DOHH2 (cell line): ENCODE measurements around the gene SPIRE2.

Experiments
- H3F3A ChIP-seq: fragments of 200-600 bp; sonication (generic), shearing (Covaris generic); 2 replicates; pipeline ENCODE4 v1.6.0; 2016; ENCODE audit warnings: antibody characterized with exemption, mild to moderate bottlenecking; ENCODE audit not compliant: control insufficient read depth, insufficient read depth
- H3K27ac ChIP-seq: fragments of 200-600 bp; sonication (generic); 2 replicates; pipeline ENCODE4 v1.5.1; 2014; ENCODE audit warnings: low read depth, mild to moderate bottlenecking, low read length, moderate library complexity
- H3K27me3 ChIP-seq: fragments of 200-600 bp; sonication (generic); 2 replicates; pipeline ENCODE4 v1.6.1; 2014; ENCODE audit warnings: mild to moderate bottlenecking, low read length, mixed read lengths; ENCODE audit not compliant: control insufficient read depth
- H3K36me3 ChIP-seq: fragments of 200-600 bp; sonication (generic); 2 replicates; pipeline ENCODE4 v1.6.1; 2014; ENCODE audit warnings: mild to moderate bottlenecking, low read length, moderate library complexity, mixed read lengths; ENCODE audit not compliant: control insufficient read depth
- H3K4me1 ChIP-seq: fragments of 200-600 bp; sonication (generic); 2 replicates; pipeline ENCODE4 v1.6.1; 2014; ENCODE audit warnings: mild to moderate bottlenecking, low read length, mixed read lengths; ENCODE audit not compliant: control insufficient read depth
- H3K4me2 ChIP-seq: fragments of 200-600 bp; sonication (generic); 2 replicates; pipeline ENCODE4 v1.6.0; 2014; ENCODE audit warnings: mild to moderate bottlenecking, low read length, moderate library complexity
- H3K4me3 ChIP-seq: fragments of 200-600 bp; sonication (generic); 2 replicates; pipeline ENCODE4 v1.5.1; 2014; ENCODE audit warnings: mild to moderate bottlenecking, low read length, mixed read lengths
- H3K79me2 ChIP-seq: fragments of 200-600 bp; sonication (generic); 2 replicates; pipeline ENCODE4 v1.6.1; 2014; ENCODE audit warnings: mild to moderate bottlenecking, low read length, mixed read lengths; ENCODE audit not compliant: control insufficient read depth
- H3K9me2 ChIP-seq: fragments of 200-600 bp; sonication (generic); replicated peaks from 2 replicates; pipeline ENCODE4 v1.6.1; 2014; ENCODE audit warnings: mild to moderate bottlenecking, low read length, mixed read lengths; ENCODE audit not compliant: control insufficient read depth
- H3K9me3 ChIP-seq: fragments of 200-600 bp; sonication (generic); 2 replicates; pipeline ENCODE4 v1.6.1; 2014; ENCODE audit warnings: antibody characterized with exemption, low read length, mixed read lengths; ENCODE audit not compliant: control insufficient read depth, insufficient read depth
- H4K20me1 ChIP-seq: fragments of 200-600 bp; sonication (generic); 2 replicates; pipeline ENCODE4 v1.6.0; 2014; ENCODE audit warnings: low read depth, mild to moderate bottlenecking, antibody characterized with exemption, low read length, moderate library complexity; ENCODE audit not compliant: control insufficient read depth, insufficient read depth
- EZH2phosphoT487 ChIP-seq: fragments of 200-600 bp; sonication (generic); IDR thresholded peaks from 2 replicates; pipeline ENCODE4 v1.6.1; 2017; ENCODE audit warnings: borderline replicate concordance, mild to moderate bottlenecking, antibody characterized with exemption, low read length, moderate library complexity, mixed read lengths
- TF ChIP-seq, protein P1 (sequence below): fragments of 200-600 bp; sonication (generic); IDR thresholded peaks from one replicate; pipeline ENCODE4 v1.5.1; 2014; ENCODE audit warnings: antibody characterized with exemption, mild to moderate bottlenecking, low read depth, low read length; ENCODE audit not compliant: poor library complexity, severe bottlenecking

SPIRE2 gene

DNA sequence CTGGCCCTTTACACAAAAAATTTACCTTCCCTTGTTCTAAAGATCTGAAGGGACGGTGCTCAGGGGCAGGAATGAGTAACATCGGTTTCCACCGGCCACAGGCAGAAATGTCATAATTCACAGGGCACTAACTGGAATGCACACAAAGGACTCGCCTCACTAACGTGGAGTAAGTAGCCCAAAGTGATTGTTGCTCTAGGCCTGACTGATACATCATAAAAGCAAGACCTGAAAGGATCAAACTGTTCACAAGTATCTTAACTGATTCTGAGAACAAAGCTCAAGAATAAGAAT lies 36.2 kb downstream of the SPIRE2 start:
- peaks cover 10% of the 10 kb centered on the region for H3K9me3 ChIP-seq
- H3K27me3 ChIP-seq = no peaks in the 10 kb centered on the region
- H3K36me3 ChIP-seq = peaks cover 8% of the 10 kb centered on the region
- H3F3A ChIP-seq = peaks cover 5% of the 10 kb centered on the region; the same call in 1 of the 2 replicates
- H3K9me2 ChIP-seq = no peaks in the 10 kb centered on the region
- no peaks in the 10 kb centered on the region for H3K79me2 ChIP-seq
- H3K27ac ChIP-seq = no peak overlapping the region
- no peak overlapping the region for H3K4me3 ChIP-seq
- TF ChIP-seq, protein P1, sequence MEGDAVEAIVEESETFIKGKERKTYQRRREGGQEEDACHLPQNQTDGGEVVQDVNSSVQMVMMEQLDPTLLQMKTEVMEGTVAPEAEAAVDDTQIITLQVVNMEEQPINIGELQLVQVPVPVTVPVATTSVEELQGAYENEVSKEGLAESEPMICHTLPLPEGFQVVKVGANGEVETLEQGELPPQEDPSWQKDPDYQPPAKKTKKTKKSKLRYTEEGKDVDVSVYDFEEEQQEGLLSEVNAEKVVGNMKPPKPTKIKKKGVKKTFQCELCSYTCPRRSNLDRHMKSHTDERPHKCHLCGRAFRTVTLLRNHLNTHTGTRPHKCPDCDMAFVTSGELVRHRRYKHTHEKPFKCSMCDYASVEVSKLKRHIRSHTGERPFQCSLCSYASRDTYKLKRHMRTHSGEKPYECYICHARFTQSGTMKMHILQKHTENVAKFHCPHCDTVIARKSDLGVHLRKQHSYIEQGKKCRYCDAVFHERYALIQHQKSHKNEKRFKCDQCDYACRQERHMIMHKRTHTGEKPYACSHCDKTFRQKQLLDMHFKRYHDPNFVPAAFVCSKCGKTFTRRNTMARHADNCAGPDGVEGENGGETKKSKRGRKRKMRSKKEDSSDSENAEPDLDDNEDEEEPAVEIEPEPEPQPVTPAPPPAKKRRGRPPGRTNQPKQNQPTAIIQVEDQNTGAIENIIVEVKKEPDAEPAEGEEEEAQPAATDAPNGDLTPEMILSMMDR = no peak
- TF ChIP-seq EZH2phosphoT487 = no peak
- 0 out of 2 replicates have a peak, but pooled peaks cover 3% of the 10 kb centered on the region for H4K20me1 ChIP-seq
- peak overlapping the region; percentile 27 for H3K4me2 ChIP-seq
- H3K4me1 ChIP-seq = peaks cover 27% of the 10 kb centered on the region

DNA sequence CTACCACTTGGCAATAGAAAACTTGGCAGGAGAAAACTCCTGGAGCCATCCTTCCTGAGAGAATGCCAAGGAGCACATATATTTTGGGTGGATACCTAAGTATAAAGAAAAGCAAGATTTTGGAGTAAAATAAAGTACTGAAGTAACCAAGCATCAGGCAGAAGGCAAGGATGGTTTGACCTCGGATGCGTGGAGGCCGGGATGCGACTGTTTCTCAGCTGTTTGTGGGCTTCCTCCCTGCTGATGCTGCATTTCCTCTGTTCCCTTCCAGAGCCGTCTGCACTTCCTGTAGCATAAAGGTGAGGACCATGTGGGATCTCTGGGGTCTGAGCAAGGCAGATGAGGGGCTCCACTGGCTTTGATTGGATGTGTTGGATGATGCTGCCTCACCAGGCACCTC lies 39.6 kb downstream of the SPIRE2 start:
- no peaks in the 10 kb centered on the region for H4K20me1 ChIP-seq
- no peak for TF ChIP-seq EZH2phosphoT487
- TF ChIP-seq, protein P1 = no peak
- H3K79me2 ChIP-seq = peaks cover 6% of the 10 kb centered on the region
- H3K9me2 ChIP-seq = no peaks in the 10 kb centered on the region
- H3K27me3 ChIP-seq = no peaks in the 10 kb centered on the region
- peaks cover 8% of the 10 kb centered on the region for H3K36me3 ChIP-seq
- no peak overlapping the region for H3K4me2 ChIP-seq
- peaks cover 10% of the 10 kb centered on the region for H3K9me3 ChIP-seq
- peaks cover 5% of the 10 kb centered on the region; the same call in 1 of the 2 replicates for H3F3A ChIP-seq
- no peak overlapping the region for H3K27ac ChIP-seq
- no peak overlapping the region for H3K4me3 ChIP-seq
- H3K4me1 ChIP-seq = peaks cover 28% of the 10 kb centered on the region

DNA sequence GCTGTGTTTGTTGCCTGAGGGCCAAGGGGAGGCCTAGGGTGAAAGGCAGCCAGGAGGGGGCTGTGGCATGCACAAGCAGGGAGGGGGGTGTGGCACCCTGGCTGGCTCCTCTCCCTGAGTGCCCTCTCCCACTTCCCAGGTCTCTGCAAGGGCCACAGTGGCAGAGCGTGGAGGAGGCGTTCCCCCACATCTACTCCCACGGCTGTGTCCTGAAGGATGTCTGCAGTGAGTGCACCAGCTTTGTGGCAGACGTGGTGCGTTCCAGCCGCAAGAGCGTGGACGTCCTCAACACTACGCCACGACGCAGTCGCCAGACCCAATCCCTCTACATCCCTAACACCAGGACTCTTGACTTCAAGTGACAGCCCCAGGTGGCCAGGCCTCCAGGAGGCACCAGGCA lies 41.6 kb downstream of the SPIRE2 start:
- H3K27ac ChIP-seq = no peak overlapping the region
- peaks cover 17% of the 10 kb centered on the region for H3K36me3 ChIP-seq
- TF ChIP-seq EZH2phosphoT487 = no peak
- TF ChIP-seq, protein P1 = no peak
- peaks cover 19% of the 10 kb centered on the region for H3K4me1 ChIP-seq
- no peak overlapping the region for H3K4me2 ChIP-seq
- H3F3A ChIP-seq = no peaks in the 10 kb centered on the region
- no peaks in the 10 kb centered on the region; the same call in 1 of the 2 replicates for H4K20me1 ChIP-seq
- H3K4me3 ChIP-seq = no peak overlapping the region
- no peaks in the 10 kb centered on the region for H3K27me3 ChIP-seq
- peaks cover 14% of the 10 kb centered on the region for H3K9me3 ChIP-seq
- peaks cover 18% of the 10 kb centered on the region for H3K79me2 ChIP-seq
- no peaks in the 10 kb centered on the region for H3K9me2 ChIP-seq

DNA sequence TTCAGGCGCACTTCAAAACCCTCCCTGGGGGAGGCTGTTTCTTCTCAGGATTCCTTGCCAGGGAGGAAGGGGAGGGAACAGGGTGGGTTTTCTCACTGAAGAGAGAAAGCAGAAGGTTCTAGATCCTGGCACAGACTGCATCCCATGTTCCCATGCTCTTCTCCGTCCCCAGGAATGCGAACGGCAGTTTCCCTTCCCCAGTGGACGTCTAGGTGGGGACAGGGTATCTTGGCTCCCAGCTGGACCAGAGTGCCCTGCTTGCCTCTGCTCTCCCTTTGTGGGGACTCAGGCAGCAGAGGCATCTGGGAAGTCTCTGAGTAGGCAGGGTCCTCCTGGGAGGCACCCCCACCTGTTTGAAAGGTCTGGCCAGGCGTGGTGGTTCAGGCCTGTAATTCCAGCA lies 42.2 kb downstream of the SPIRE2 start:
- peaks cover 22% of the 10 kb centered on the region for H3K36me3 ChIP-seq
- TF ChIP-seq EZH2phosphoT487 = no peak
- TF ChIP-seq, protein P1 = no peak
- H3F3A ChIP-seq = no peaks in the 10 kb centered on the region
- peaks cover 14% of the 10 kb centered on the region for H3K9me3 ChIP-seq
- no peaks in the 10 kb centered on the region; the same call in 1 of the 2 replicates for H4K20me1 ChIP-seq
- no peaks in the 10 kb centered on the region for H3K27me3 ChIP-seq
- no peaks in the 10 kb centered on the region for H3K9me2 ChIP-seq
- no peak overlapping the region for H3K4me2 ChIP-seq
- no peak overlapping the region for H3K27ac ChIP-seq
- peaks cover 20% of the 10 kb centered on the region for H3K4me1 ChIP-seq
- H3K79me2 ChIP-seq = peaks cover 24% of the 10 kb centered on the region
- H3K4me3 ChIP-seq = no peak overlapping the region
